CD4-positive, alpha-beta T cell treated with Interleukin-10 for 1 hour (primary cell): ENCODE data around the gene RHOT2.
A peak's percentile ranks its signal among the peaks of the same experiment; 100 is the strongest.
"Not testable (repeated sequence)": the region's sequence is repeated elsewhere in the genome, so short reads cannot be mapped to it uniquely, and the experiment has no call there.

ENCODE experiments used
- DNase-seq: peaks from one replicate; pipeline ENCODE4 v3.0.0-alpha.2; 2020

Gene RHOT2

GRCh38 chr16:682493-683395 is 14.8 kb downstream of the RHOT2 start:
- DNase-seq = no peak

GRCh38 chr16:683396-684070 is 15.6 kb downstream of the RHOT2 start:
- DNase-seq = no peak

GRCh38 chr16:684071-684794 is 16.3 kb downstream of the RHOT2 start, which contains the start of gene JMJD8:
Gene JMJD8, minus strand, starts transcription at chr16:684334. Its CDS starts 15 bp downstream, at chr16:684319.
- peak; percentile 98 for DNase-seq

- DNase-seq = no peak
These were observed 17.2 kb downstream of the RHOT2 start for GRCh38 chr16:684961-685696.

- DNase-seq = no peak
These were observed 18.0 kb downstream of the RHOT2 start for GRCh38 chr16:685967-686366.

GRCh38 chr16:686459-687260 is 18.7 kb downstream of the RHOT2 start:
- DNase-seq = no peak

GRCh38 chr16:687499-687898 is 19.6 kb downstream of the RHOT2 start:
- no peak for DNase-seq

- DNase-seq = no peak
These were observed 21.4 kb downstream of the RHOT2 start for GRCh38 chr16:689175-689897.

GRCh38 chr16:691242-691641 is 23.3 kb downstream of the RHOT2 start:
- not testable (repeated sequence) for DNase-seq

GRCh38 chr16:692356-693108 is 24.6 kb downstream of the RHOT2 start:
- DNase-seq = no peak

GRCh38 chr16:693364-693763 is 25.4 kb downstream of the RHOT2 start:
- no peak for DNase-seq

GRCh38 chr16:693766-694165 is 25.8 kb downstream of the RHOT2 start:
- DNase-seq = no peak

GRCh38 chr16:694187-694862 is 26.4 kb downstream of the RHOT2 start:
- no peak for DNase-seq

- no peak for DNase-seq
These were observed 27.0 kb downstream of the RHOT2 start for GRCh38 chr16:694863-695354.

- peak; percentile 77 for DNase-seq
These were observed 27.6 kb downstream of the RHOT2 start for GRCh38 chr16:695355-696089.

GRCh38 chr16:698911-699671 is 31.2 kb downstream of the RHOT2 start:
- DNase-seq = peak; percentile 31

- peak; percentile 57 for DNase-seq
These were observed 33.0 kb downstream of the RHOT2 start for GRCh38 chr16:700684-701584.
